GM18867 (cell line): ENCODE data around the gene CCDC179.

Experiments
- ATAC-seq: cut with Tn5 transposase; IDR thresholded peaks from one replicate; pipeline ENCODE4 v1.9.1; 2021; ENCODE audit warnings: mild to moderate bottlenecking, moderate library complexity; ENCODE audit not compliant: unreplicated experiment

CCDC179 gene

GRCh38 chr11:22808571-22809197 is 51.6 kb downstream of the CCDC179 start:
- peak; percentile 49 for ATAC-seq

GRCh38 chr11:22807855-22808570 is 52.3 kb downstream of the CCDC179 start:
- peak; percentile 95 for ATAC-seq

DNA sequence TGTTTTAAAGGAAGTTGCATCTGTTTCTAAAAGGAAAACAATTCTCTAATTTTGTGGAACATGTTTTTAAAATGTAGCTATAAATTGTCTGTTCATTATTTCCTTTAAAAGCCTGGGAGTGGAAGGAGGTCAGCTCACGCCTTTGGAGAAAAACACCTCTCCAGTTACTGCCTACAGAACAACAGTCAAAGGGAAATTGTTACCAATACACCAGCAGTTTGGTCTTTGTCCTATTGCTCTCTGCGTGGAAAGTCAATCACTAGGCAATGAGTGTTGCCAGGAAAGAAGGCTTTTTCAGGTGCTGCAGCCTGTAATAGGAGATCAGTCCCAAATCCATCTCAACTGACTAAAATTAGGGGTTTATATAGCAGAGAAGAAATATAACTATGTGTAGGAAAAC is 52.9 kb downstream of the CCDC179 start:
- no peak for ATAC-seq

GRCh38 chr11:22802861-22803260 is 57.4 kb downstream of the CCDC179 start:
- no peak for ATAC-seq

- no peak for ATAC-seq
These were observed 59.8 kb downstream of the CCDC179 start for GRCh38 chr11:22800482-22800881.

DNA sequence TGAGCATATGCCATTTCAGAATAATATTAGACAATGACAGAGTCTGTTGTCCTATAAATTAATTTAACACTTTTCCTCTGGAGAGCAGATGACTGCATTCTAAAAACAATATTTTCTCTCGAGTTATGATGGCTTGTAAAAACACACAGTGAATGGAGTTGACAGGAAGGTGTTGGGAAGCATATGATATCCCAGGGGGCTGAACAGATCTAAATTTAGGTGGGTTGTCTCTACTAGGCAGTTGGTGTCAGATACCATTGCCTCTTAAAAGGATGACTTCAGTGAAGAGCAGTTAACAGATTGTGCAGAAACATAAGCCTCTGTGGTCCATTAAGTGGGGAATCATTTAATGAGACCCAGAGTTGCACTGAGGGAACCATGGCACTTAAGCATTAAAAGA is 61.4 kb downstream of the CCDC179 start:
- ATAC-seq, result no peak

- ATAC-seq, result no peak
These were observed 63.2 kb downstream of the CCDC179 start for GRCh38 chr11:22797047-22797446.
